Measurements from ENCODE around the gene CRMP1. TPM values are rescaled to one million over a fixed set of nuclear protein-coding genes. Genes with fewer than 3 reads are reported as not detected.

The CRMP1 gene
- total RNA-seq, 4 donors from 2014 or later, result 0.63 to 3.0 (median 0.81) TPM; not detected in 1

DNA sequence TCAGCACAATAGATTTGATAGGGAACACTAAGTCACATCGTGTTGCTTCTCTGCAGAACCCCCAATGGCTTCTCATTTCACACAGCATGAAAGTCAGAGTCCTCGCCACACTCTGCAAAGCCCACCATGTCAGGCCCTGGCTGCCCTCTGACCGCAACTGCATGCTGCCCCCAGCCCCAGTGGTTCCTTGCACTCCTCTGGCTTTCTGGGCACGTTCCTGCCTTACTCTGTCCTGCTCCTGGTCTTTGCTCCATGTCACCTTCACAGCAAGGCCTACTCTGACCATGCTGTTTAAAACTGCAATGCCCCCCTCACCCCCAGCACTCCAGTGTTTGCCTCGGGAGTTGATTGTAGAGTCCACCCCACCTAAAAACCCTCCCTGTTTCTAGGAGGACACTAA lies 103.7 kb downstream of the CRMP1 start:
- no peak overlapping the region for H3K4me3 ChIP-seq (replicated peaks in 1 of 3)
- intact Hi-C loops (cut with DNase I), result no loop called here
- H3K27me3 ChIP-seq, result no peaks in the 10 kb centered on the region
- H3K27ac ChIP-seq, result no peak overlapping the region
- H3K4me1 ChIP-seq, result no peaks in the 10 kb centered on the region
- 85 to 95% methylated on average over 5 of the region's 5 CpGs for WGBS, 2 donors
- H3K9me3 ChIP-seq, result no peaks in the 10 kb centered on the region
- DNase-seq, result no peak
- H3K36me3 ChIP-seq, result peaks cover 0 to 9% of the 10 kb centered on the region in 2 donors
- no peak for TF ChIP-seq POLR2A (IDR thresholded peaks at IDR 0.05)
- TF ChIP-seq, protein P1, sequence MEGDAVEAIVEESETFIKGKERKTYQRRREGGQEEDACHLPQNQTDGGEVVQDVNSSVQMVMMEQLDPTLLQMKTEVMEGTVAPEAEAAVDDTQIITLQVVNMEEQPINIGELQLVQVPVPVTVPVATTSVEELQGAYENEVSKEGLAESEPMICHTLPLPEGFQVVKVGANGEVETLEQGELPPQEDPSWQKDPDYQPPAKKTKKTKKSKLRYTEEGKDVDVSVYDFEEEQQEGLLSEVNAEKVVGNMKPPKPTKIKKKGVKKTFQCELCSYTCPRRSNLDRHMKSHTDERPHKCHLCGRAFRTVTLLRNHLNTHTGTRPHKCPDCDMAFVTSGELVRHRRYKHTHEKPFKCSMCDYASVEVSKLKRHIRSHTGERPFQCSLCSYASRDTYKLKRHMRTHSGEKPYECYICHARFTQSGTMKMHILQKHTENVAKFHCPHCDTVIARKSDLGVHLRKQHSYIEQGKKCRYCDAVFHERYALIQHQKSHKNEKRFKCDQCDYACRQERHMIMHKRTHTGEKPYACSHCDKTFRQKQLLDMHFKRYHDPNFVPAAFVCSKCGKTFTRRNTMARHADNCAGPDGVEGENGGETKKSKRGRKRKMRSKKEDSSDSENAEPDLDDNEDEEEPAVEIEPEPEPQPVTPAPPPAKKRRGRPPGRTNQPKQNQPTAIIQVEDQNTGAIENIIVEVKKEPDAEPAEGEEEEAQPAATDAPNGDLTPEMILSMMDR (IDR thresholded peaks at IDR 0.05), result no peak

DNA sequence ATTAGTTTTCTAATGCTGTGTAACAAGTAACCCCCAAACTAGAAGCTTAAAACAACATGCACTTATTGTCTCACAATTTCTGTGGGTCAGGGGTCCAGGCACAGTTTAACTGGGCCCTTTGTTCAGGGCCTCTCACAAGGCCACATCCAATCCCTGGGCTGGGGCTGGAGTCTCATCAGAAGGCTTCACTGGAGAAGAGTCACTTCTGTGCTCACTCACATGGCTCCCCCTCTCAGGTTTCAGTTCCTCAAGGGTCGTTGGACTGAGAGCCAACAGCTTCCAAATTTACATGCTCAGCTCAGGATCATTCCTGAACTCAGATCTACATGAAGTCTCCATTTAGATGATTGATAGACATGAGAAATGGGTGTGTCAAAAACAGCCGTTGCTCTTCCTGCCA lies 104.7 kb downstream of the CRMP1 start:
- H3K36me3 ChIP-seq, result peaks cover 0 to 12% of the 10 kb centered on the region in 2 donors
- no peaks in the 10 kb centered on the region for H3K27me3 ChIP-seq
- no peak for DNase-seq
- H3K27ac ChIP-seq, result no peak overlapping the region
- intact Hi-C loops (cut with DNase I), result no loop called here
- no peak overlapping the region for H3K4me3 ChIP-seq (replicated peaks in 1 of 3)
- TF ChIP-seq POLR2A (IDR thresholded peaks at IDR 0.05), result no peak
- TF ChIP-seq, protein P1 (IDR thresholded peaks at IDR 0.05), result no peak
- H3K4me1 ChIP-seq, result no peaks in the 10 kb centered on the region
- 52 to 56% methylated on average over 2 of the region's 2 CpGs for WGBS, 2 donors
- no peaks in the 10 kb centered on the region for H3K9me3 ChIP-seq

DNA sequence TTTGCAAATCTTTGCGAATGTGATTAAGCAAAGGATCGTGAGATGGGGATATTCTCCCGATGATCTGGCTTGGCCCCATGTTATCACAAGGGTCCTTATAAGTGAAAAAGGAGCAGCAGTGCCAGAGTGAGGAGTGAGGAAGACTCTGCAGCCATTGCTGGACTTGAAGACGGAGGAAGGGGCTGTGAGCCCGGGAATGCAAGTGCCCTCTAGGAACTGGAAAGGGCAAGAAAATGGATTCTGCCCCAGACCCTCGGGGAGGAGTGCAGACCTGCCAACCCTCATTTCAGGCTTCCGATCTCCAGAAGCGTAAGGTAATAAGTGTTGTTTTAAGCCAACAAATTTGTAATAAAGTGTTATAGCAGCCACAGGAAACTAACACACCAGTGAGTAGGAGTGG lies 105.6 kb downstream of the CRMP1 start:
- peaks cover 0 to 12% of the 10 kb centered on the region in 2 donors for H3K36me3 ChIP-seq
- H3K4me3 ChIP-seq (replicated peaks in 1 of 3), result no peak overlapping the region
- H3K27me3 ChIP-seq, result no peaks in the 10 kb centered on the region
- H3K9me3 ChIP-seq, result no peaks in the 10 kb centered on the region
- H3K4me1 ChIP-seq, result no peaks in the 10 kb centered on the region
- no peak for DNase-seq
- WGBS, 2 donors, result 97% methylated on average over 8 of the region's 8 CpGs
- H3K27ac ChIP-seq, result no peak overlapping the region
- TF ChIP-seq POLR2A (IDR thresholded peaks at IDR 0.05), result no peak
- intact Hi-C loops (cut with DNase I), result no loop called here

DNA sequence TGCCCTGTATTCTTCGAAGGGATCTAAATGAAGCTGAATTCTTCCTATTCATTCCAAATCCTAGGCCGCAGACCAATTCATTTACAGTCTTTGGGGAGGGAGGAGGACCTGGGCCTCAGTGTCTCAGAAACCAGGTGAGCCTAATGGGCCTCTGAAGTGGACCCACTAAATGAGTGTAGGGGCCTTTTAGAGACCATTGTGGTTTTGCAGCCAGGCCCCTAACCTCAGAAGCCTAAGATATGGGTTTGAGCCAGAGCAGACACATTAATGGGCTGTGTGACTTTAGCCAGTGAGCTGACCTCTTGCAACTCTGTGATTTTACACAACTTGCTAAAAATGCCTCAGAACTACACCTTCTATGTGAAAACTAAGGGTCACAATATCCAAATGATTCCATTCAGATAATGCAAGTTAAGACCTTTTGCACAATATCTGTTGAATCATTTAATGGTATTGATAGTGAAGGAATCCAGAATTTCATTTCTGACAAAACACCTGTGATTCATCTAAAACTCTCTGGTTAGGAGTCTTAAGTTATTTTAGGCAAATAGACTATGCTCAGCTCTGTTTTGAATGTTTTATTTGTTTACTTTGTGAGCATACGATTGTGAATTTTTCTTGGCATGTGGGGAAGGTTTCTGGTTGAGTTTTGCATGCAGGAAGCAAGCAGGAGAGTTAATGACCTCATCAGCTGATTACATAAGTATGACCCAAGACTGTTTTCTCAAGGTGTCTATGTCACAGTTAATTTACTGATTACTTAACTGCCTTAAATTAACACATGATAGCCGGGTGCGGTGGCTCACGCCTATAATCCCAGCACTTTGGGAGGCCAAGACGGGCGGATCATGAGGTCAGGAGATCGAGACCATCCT lies 106.8 kb downstream of the CRMP1 start:
- DNase-seq, result no peak
- peaks cover 0 to 12% of the 10 kb centered on the region in 2 donors for H3K36me3 ChIP-seq
- intact Hi-C loops (cut with DNase I), result no loop called here
- no peaks in the 10 kb centered on the region for H3K4me1 ChIP-seq
- no peak overlapping the region for H3K27ac ChIP-seq
- no peaks in the 10 kb centered on the region for H3K27me3 ChIP-seq
- WGBS, 2 donors, result 85 to 88% methylated on average over 9 of the region's 9 CpGs
- H3K4me3 ChIP-seq (replicated peaks in 1 of 3), result no peak overlapping the region
- H3K9me3 ChIP-seq, result no peaks in the 10 kb centered on the region
- TF ChIP-seq, protein P1 (IDR thresholded peaks at IDR 0.05), result no peak
- no peak for TF ChIP-seq POLR2A (IDR thresholded peaks at IDR 0.05)

DNA sequence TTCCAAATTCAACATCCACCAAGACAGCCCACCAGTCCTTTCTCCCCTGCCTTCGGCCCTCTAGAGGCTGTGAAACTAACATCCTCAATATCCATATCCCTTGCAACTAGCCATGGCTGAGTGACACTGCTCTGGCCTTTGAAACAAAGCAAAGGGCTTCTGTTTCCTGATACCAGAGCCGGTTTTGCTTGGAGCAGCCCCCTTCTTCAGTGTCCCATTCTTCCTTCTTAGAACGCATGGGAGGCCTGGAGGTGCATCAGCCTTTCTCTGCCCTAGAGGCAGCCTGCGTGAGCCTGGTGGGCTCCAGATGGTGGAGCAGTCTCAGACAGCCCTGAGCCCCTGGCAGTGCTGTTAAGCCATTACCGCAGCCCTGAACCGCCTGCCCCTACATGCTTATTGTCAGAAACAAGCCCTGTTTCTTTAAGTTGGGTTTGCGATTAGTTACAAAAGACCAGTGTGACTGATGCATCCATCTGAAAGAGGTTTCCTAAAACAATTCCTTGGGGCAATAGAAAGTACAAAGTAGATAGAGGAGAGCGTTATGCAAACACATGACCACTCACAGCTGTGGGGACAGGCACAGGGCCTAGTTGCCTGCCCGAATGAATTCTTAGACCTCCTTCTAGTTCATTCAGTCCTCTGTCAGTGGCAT lies 107.8 kb downstream of the CRMP1 start:
- WGBS, 2 donors, result 82 to 85% methylated on average over 9 of the region's 9 CpGs
- no peak overlapping the region for H3K27ac ChIP-seq
- peaks cover 0 to 12% of the 10 kb centered on the region in 2 donors for H3K36me3 ChIP-seq
- H3K9me3 ChIP-seq, result no peaks in the 10 kb centered on the region
- H3K4me3 ChIP-seq (replicated peaks in 1 of 3), result no peak overlapping the region
- H3K27me3 ChIP-seq, result no peaks in the 10 kb centered on the region
- intact Hi-C loops (cut with DNase I), result no loop called here
- DNase-seq, result no peak
- TF ChIP-seq, protein P1 (IDR thresholded peaks at IDR 0.05), result no peak
- no peak for TF ChIP-seq POLR2A (IDR thresholded peaks at IDR 0.05)
- no peaks in the 10 kb centered on the region for H3K4me1 ChIP-seq

Measured in thyroid gland (tissue), 4 donors.